NOMO-1 treated with dmso at 0.1 percent for 144 hours (cell line): ENCODE measurements around the gene TRAPPC5.

Source experiments
- DNase-seq: peaks from one replicate; lab custom pipeline; 2025; ENCODE audit not compliant: unreplicated experiment; lab: John Stamatoyannopoulos, UW

Gene TRAPPC5

GRCh38 chr19:7674010-7675005 is 6.3 kb upstream of the TRAPPC5 start:
- peak; percentile 83 for DNase-seq

DNA sequence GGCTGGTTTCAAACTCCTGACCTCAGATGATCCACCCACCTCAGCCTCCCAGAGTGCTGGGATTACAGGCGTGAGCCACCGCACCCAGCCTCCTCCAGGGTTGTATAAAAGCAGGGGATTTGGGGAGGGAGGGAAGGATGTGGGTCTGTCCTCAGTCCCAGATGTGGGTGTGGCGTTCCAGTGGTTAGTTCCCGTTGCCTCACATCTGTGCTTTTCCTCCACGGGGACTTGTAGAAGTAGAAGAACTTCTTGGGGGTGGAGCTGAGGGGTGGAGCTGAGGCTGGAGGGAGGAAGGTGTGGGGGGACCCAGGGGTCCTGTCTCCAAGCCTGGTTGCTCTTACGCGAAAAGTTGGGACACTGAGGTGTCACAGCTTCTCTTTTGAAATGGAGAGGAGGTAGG is 4.3 kb upstream of the TRAPPC5 start:
- peak; percentile 52 for DNase-seq

- no peak for DNase-seq
Measured at GRCh38 chr19:7676854-7677253, 3.8 kb upstream of the TRAPPC5 start, which contains the start of gene MCEMP1. TSS of gene MCEMP1 (plus strand) at chr19:7677090. CDS start at chr19:7677121, 31 bp downstream.

- DNase-seq, result no peak
Measured at GRCh38 chr19:7677669-7678311, 2.8 kb upstream of the TRAPPC5 start.

DNA sequence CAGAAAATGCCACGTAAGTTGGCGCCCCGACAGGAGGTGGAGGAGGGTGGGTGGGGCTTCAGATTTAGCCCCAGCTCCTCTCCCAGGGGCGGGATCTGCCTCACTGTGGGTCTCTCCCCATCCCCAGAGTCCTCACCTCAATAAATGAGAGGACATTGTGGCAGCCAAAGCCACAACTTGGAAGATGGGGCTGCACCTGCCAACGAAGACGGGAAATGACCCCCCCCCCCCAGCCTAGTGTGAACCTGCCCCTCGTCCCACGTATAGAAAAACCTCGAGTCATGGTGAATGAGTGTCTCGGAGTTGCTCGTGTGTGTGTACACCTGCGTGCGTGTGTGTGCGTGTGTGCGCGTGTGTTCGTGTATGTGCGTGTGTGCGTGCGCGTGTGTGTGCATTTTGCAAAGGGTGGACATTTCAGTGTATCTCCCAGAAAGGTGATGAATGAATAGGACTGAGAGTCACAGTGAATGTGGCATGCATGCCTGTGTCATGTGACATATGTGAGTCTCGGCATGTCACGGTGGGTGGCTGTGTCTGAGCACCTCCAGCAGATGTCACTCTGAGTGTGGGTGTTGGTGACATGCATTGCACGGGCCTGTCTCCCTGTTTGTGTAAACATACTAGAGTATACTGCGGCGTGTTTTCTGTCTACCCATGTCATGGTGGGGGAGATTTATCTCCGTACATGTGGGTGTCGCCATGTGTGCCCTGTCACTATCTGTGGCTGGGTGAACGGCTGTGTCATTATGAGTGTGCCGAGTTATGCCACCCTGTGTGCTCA is 1.5 kb upstream of the TRAPPC5 start:
- no peak for DNase-seq

- no peak for DNase-seq
Measured at GRCh38 chr19:7679771-7680605, 645 bp upstream of the TRAPPC5 start.

- DNase-seq, result peak; percentile 94
Measured at GRCh38 chr19:7681340-7682174, 924 bp downstream of the TRAPPC5 start.

DNA sequence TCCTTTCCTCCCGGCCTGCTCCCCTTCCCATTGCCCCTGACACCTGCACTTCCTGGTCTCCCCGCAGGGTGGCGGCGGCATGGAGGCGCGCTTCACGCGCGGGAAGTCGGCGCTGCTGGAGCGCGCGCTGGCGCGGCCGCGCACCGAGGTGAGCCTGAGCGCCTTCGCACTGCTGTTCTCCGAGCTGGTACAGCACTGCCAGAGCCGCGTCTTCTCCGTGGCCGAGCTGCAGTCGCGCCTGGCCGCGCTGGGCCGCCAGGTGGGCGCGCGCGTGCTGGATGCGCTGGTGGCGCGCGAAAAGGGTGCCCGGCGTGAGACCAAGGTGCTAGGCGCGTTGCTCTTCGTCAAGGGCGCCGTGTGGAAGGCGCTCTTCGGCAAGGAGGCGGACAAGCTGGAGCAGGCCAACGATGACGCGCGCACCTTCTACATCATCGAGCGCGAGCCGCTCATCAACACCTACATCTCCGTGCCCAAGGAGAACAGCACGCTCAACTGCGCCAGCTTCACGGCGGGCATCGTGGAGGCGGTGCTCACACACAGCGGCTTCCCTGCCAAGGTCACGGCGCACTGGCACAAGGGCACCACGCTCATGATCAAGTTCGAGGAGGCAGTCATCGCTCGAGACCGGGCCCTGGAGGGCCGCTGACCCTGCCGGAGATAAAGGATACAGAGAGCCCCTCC is 1.7 kb downstream of the TRAPPC5 start:
- DNase-seq, result no peak

- DNase-seq, result no peak
Measured at GRCh38 chr19:7685546-7686445, 5.2 kb downstream of the TRAPPC5 start.

GRCh38 chr19:7687177-7687576 is 6.5 kb downstream of the TRAPPC5 start:
- DNase-seq, result no peak

GRCh38 chr19:7689165-7689564 is 8.5 kb downstream of the TRAPPC5 start:
- DNase-seq, result no peak

DNA sequence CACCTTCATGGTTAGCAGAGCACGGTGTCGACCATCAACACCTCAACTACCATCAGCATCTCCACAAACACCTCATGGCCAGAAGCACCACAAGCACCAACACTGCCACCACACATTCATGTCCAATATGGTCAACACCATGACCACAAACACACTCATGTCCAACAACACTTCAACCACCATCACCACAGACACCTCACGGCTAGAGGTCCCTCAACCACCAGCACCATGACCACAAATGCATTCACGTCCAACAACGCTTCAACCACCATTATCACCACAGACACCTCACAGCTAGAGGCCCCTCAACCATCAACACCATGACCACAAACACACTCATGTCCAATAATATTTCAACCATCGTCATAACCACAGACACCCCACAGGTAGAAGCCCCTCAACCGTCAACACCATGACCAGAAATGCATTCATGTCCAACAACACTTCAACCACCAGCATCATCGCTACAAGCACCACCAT is 10.2 kb downstream of the TRAPPC5 start:
- no peak for DNase-seq

DNA sequence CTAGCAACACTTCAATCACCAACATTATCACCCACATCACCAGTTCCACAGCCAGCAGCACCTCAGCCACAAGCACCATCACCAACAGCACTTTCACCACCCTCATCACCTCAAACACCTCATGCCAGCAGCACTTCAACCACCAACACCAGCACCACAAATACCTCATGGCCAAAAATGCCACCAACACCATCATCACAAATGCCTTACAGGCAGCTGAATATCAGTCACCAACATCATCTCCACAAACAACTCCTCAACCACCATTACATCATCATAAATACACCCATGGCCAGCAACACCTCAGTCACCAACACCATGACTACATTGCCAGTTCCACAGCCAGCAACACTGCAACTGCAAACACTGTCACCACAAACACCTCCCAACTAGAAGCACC is 10.9 kb downstream of the TRAPPC5 start:
- no peak for DNase-seq

DNA sequence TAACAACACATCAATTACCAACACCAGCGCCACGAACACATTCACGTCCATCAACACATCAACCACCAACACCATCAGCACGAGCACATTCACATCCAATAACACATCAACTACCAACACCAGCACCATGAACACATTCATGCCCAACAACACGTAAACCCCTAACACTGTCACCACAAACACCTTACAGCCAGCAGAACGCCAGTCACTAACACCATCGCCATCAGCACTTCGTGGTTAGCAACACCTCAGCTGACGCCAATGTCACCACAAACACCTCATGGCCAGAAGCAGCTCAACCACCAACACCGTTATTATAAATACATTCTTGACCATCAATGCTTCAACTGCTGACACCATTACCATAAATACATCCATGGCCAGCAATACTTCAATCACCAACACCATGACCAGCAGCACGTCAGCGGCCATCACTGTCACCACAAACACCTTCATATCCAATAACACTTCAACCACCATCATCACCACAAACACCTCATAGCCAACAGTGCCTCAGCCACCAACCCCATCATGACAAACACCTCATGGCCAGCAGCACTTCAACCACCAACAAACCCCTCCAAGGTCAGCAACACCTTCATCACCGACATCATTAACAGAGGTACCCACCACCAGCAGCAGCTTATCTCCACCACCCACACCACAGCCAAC is 11.9 kb downstream of the TRAPPC5 start:
- DNase-seq, result no peak

- DNase-seq, result no peak
Measured at GRCh38 chr19:7694499-7694898, 13.9 kb downstream of the TRAPPC5 start.

DNA sequence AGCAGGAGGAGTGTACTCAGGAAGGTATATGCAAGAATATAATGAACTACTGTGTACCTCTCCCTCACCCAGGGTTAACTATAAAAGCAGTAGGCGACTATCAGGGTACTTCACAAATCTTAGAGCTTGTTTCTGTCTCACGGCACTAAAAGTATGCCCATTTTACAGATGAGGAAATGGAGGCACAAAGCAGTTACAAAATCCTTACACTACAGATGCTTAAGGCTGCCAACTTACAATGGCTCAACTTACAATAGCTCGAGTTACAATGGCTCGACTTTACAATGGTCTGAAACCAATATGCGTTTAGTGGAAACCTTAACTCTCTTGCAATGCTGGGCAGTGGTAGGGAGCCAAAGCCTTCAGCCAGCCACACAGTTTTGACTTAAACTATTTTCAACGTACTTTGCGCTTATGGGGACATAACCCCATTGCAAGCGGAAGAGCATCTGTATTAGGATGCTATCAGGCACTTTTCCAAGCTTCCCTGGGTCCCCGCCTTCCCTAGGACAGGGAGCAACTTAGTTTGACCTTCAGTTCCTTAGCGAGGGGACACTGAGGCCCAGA is 17.2 kb downstream of the TRAPPC5 start:
- DNase-seq, result no peak

DNA sequence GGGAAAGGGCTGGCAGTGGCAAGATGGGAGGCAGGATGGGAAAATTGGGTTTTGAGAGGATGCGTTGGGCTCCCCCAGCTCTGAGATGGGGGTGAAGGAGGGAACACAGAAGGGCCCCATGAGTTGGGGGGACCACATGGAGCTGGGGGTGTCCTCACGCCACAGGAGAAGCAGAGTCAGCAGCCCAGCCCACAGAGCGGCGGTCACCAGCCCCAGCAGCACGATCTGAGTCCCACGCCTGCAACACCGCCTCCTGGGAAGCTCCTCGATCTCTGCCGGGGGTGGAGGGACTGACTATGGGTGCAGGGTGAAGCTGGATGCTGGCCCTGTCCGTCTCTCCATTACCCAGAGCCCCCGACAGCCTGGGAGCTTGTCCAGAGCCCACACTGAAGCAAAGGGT is 17.9 kb downstream of the TRAPPC5 start:
- DNase-seq, result no peak
